HEK293 (cell line): ENCODE measurements around the gene CA10.

Experiments
- CTCF ChIA-PET: fragments of 350-600 bp; formaldehyde crosslinking; extraction: SDS; loops from one replicate; lab custom pipeline; 2021; ENCODE audit warnings: antibody characterized with exemption; lab: Yijun Ruan, JAX
- POLR2A ChIA-PET: fragments of 300-600 bp; formaldehyde crosslinking; extraction: SDS; loops from one replicate; lab custom pipeline; 2020; ENCODE audit warnings: antibody characterized with exemption, inconsistent platforms; lab: Yijun Ruan, JAX
- H3K27ac ChIP-seq: fragments of 200-500 bp; sonication (Bioruptor generic); 2 replicates; pipeline ENCODE4 v1.5.1; 2014; ENCODE audit warnings: low read depth, low read length, control low read depth, inconsistent platforms; ENCODE audit errors: extremely low read depth
- H3K36me3 ChIP-seq, 2 experiments: fragments of 200-500 bp in 1 of 2; sonication (Bioruptor generic) in 1 of 2; 1 replicate in 1 of 2; 2 replicates in 1 of 2; pipeline ENCODE4 v1.5.1; 2014 to 2017; ENCODE audit warnings: inconsistent platforms in 2 of 2, low read length in 2 of 2; ENCODE audit not compliant: control insufficient read depth in 2 of 2, insufficient read depth in 1 of 2
- H3K4me1 ChIP-seq: fragments of 200-500 bp; sonication (Bioruptor generic); 2 replicates; pipeline ENCODE4 v1.5.1; 2014; ENCODE audit warnings: mild to moderate bottlenecking, low read length, inconsistent platforms; ENCODE audit not compliant: control insufficient read depth, insufficient read depth
- H3K4me3 ChIP-seq: 2 replicates; pipeline ENCODE4 v1.5.1; 2011; ENCODE audit warnings: low read depth, mild to moderate bottlenecking, control low read depth, low read length, moderate library complexity
- H3K9me3 ChIP-seq: fragments of 200-500 bp; sonication (Bioruptor generic); 2 replicates; pipeline ENCODE4 v1.5.1; 2014; ENCODE audit warnings: low read depth, low read length, inconsistent platforms; ENCODE audit not compliant: control insufficient read depth, insufficient read depth
- FEZF1 ChIP-seq: fragments of 450-650 bp; formaldehyde crosslinking; IDR thresholded peaks from 2 replicates; pipeline ENCODE4 v1.5.1; 2016; ENCODE audit warnings: missing biosample characterization, missing genetic modification characterization
- GLI2 ChIP-seq: fragments of 450-650 bp; formaldehyde crosslinking; IDR thresholded peaks from 2 replicates; pipeline ENCODE4; 2017; ENCODE audit warnings: missing biosample characterization, missing genetic modification characterization, low read depth, borderline replicate concordance
- GLIS1 ChIP-seq: fragments of 450-650 bp; formaldehyde crosslinking; IDR thresholded peaks from 2 replicates; pipeline ENCODE4 v1.5.1; 2016; ENCODE audit warnings: missing biosample characterization, missing genetic modification characterization
- KLF17 ChIP-seq: fragments of 450-650 bp; formaldehyde crosslinking; IDR thresholded peaks from 2 replicates; pipeline ENCODE4 v1.5.1; 2016; ENCODE audit warnings: missing biosample characterization, missing genetic modification characterization
- PBX3 ChIP-seq: sonication (generic); formaldehyde crosslinking; IDR thresholded peaks from 2 replicates; pipeline ENCODE4 v1.8.1; 2022; ENCODE audit warnings: mild to moderate bottlenecking, moderate library complexity, missing genetic modification reagents
- PRDM10 ChIP-seq: fragments of 450-650 bp; formaldehyde crosslinking; IDR thresholded peaks from 2 replicates; pipeline ENCODE4 v1.5.1; 2016; ENCODE audit warnings: missing biosample characterization, missing genetic modification characterization
- YY1 ChIP-seq: fragments of 450-650 bp; formaldehyde crosslinking; IDR thresholded peaks from 2 replicates; pipeline ENCODE4 v1.5.1; 2018; ENCODE audit warnings: missing biosample characterization, missing genetic modification characterization
- ZBTB44 ChIP-seq: fragments of 450-650 bp; IDR thresholded peaks from 2 replicates; pipeline ENCODE4 v1.5.1; 2018; ENCODE audit warnings: missing biosample characterization, mild to moderate bottlenecking, missing genetic modification characterization
- ZBTB7A ChIP-seq: fragments of 450-650 bp; formaldehyde crosslinking; IDR thresholded peaks from 2 replicates; pipeline ENCODE4 v1.5.1; 2016; ENCODE audit warnings: low read depth, missing biosample characterization, missing genetic modification characterization
- ZNF114 ChIP-seq: fragments of 450-650 bp; formaldehyde crosslinking; IDR thresholded peaks from 2 replicates; pipeline ENCODE4 v1.5.0; 2017; ENCODE audit warnings: missing biosample characterization, missing genetic modification characterization
- ZNF138 ChIP-seq: fragments of 450-650 bp; formaldehyde crosslinking; IDR thresholded peaks from 2 replicates; pipeline ENCODE4 v1.5.1; 2016; ENCODE audit warnings: missing biosample characterization, missing genetic modification characterization, borderline replicate concordance
- ZNF184 ChIP-seq: fragments of 450-650 bp; IDR thresholded peaks from 2 replicates; pipeline ENCODE4 v1.5.1; 2018; ENCODE audit warnings: missing biosample characterization, mild to moderate bottlenecking, missing genetic modification characterization
- ZNF2 ChIP-seq: fragments of 450-650 bp; formaldehyde crosslinking; IDR thresholded peaks from 2 replicates; pipeline ENCODE4 v1.5.1; 2016; ENCODE audit warnings: missing biosample characterization, missing genetic modification characterization
- ZNF274 ChIP-seq, 2 experiments: fragments of 200-500 bp in 1 of 2; fragments of 450-650 bp in 1 of 2; sonication (Bioruptor generic) in 1 of 2; formaldehyde crosslinking in 1 of 2; IDR thresholded peaks; 2 replicates each; pipeline versions ENCODE4 v1.5.1 to v1.6.1; 2014 to 2016; ENCODE audit warnings: borderline replicate concordance in 1 of 2, inconsistent platforms in 1 of 2, low read length in 1 of 2, missing biosample characterization in 1 of 2, missing genetic modification characterization in 1 of 2
- ZNF398 ChIP-seq: fragments of 450-650 bp; formaldehyde crosslinking; IDR thresholded peaks from 2 replicates; pipeline ENCODE4 v1.5.1; 2017; ENCODE audit warnings: missing biosample characterization, missing genetic modification characterization
- ZNF510 ChIP-seq: fragments of 450-650 bp; formaldehyde crosslinking; IDR thresholded peaks from 2 replicates; pipeline ENCODE4 v1.5.1; 2018; ENCODE audit warnings: mild to moderate bottlenecking, missing genetic modification characterization, missing biosample characterization; ENCODE audit not compliant: insufficient replicate concordance
- ZNF513 ChIP-seq: fragments of 450-650 bp; IDR thresholded peaks from 2 replicates; pipeline ENCODE4 v1.5.1; 2018; ENCODE audit warnings: missing biosample characterization, missing genetic modification characterization
- ZNF521 ChIP-seq: fragments of 450-650 bp; formaldehyde crosslinking; IDR thresholded peaks from 2 replicates; pipeline ENCODE4 v1.5.1; 2017; ENCODE audit warnings: missing biosample characterization, mild to moderate bottlenecking, missing genetic modification characterization
- ZSCAN30 ChIP-seq: fragments of 450-650 bp; IDR thresholded peaks from 2 replicates; pipeline ENCODE4 v1.5.1; 2018; ENCODE audit warnings: missing biosample characterization, mild to moderate bottlenecking, missing genetic modification characterization, moderate library complexity
- TF ChIP-seq, protein P1 (sequence below): fragments of 450-650 bp; formaldehyde crosslinking; IDR thresholded peaks from 2 replicates; pipeline ENCODE4 v1.5.1; 2016; ENCODE audit warnings: missing biosample characterization, missing genetic modification characterization

CA10 gene

DNA sequence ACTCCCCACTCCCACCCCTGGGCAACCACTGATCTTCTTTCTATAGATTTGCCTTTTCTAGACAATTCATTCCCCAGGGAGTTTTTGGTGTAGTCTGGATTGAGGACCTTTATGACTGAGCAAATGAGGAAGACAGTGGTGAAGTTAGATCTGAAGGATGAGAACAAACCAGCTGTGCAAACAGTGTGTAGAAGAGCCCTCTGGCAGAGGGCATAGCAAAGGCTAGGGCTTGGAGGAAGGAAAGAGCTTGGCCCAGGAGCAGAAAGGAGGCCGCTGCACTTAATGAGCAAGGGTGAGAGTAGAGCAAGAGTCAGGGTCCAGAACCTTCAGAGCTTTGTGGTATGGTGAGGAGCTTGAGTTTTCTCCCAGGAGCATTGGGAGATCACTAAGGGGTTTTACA is 352.7 kb downstream of the CA10 start (continued):
- no peak for TF ChIP-seq ZNF398 (tag by site-specific recombination)
- TF ChIP-seq, all 188 proteins: peak for 0

GRCh38 chr17:51805185-51805584 is 353.3 kb downstream of the CA10 start:
- H3K36me3 ChIP-seq, result no peaks in the 10 kb centered on the region
- peaks cover 10% of the 10 kb centered on the region for H3K4me1 ChIP-seq
- H3K9me3 ChIP-seq, result no peaks in the 10 kb centered on the region
- no peak overlapping the region for H3K27ac ChIP-seq
- TF ChIP-seq ZNF274 (IDR thresholded peaks at IDR 0.05; ENCODE audit: low read length), result no peak
- TF ChIP-seq ZNF274 (tag by site-specific recombination; IDR thresholded peaks at IDR 0.05; ENCODE audit: borderline replicate concordance), result no peak
- TF ChIP-seq ZBTB7A, result no peak
- TF ChIP-seq ZNF398 (tag by site-specific recombination), result no peak
- TF ChIP-seq GLIS1 (tag by site-specific recombination), result no peak
- TF ChIP-seq ZNF184 (tag by site-specific recombination), result no peak
- no peak for TF ChIP-seq ZBTB44 (tag by site-specific recombination)
- TF ChIP-seq ZSCAN30 (tag by site-specific recombination), result no peak
- TF ChIP-seq FEZF1, result no peak
- TF ChIP-seq ZNF521 (tag by site-specific recombination), result no peak
- no peak for TF ChIP-seq GLI2 (tag by site-specific recombination)
- TF ChIP-seq PBX3 (CRISPR knock-in tag), result no peak
- TF ChIP-seq ZNF138, result no peak
- TF ChIP-seq, protein P1, sequence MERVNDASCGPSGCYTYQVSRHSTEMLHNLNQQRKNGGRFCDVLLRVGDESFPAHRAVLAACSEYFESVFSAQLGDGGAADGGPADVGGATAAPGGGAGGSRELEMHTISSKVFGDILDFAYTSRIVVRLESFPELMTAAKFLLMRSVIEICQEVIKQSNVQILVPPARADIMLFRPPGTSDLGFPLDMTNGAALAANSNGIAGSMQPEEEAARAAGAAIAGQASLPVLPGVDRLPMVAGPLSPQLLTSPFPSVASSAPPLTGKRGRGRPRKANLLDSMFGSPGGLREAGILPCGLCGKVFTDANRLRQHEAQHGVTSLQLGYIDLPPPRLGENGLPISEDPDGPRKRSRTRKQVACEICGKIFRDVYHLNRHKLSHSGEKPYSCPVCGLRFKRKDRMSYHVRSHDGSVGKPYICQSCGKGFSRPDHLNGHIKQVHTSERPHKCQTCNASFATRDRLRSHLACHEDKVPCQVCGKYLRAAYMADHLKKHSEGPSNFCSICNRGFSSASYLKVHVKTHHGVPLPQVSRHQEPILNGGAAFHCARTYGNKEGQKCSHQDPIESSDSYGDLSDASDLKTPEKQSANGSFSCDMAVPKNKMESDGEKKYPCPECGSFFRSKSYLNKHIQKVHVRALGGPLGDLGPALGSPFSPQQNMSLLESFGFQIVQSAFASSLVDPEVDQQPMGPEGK (tag by site-specific recombination), result no peak
- no peak for TF ChIP-seq ZNF510
- no peak for TF ChIP-seq ZNF513
- no peak for TF ChIP-seq PRDM10 (tag by site-specific recombination)
- no peak for TF ChIP-seq YY1
- no peak for TF ChIP-seq KLF17
- TF ChIP-seq ZNF114 (tag by site-specific recombination), result no peak
- no peak for TF ChIP-seq ZNF2 (tag by site-specific recombination)
- TF ChIP-seq, all 188 proteins: peak for 0
- no peak overlapping the region for H3K4me3 ChIP-seq
- ChIA-PET POLR2A (no interaction called here), CTCF (no interaction called here)
